Stimulated activated CD4-positive, alpha-beta T cell treated with anti-CD3 and anti-CD28 coated beads, TNF-alpha, amount 100 ng/mL, for 24 hours (primary cell): ENCODE results near the gene RRAGD.

Experiments used
- DNase-seq, 3 experiments: peaks; one replicate each; pipeline ENCODE4 v3.0.0-alpha.2; 2020; ENCODE audit warnings: low read depth in 3 of 3

Gene RRAGD

GRCh38 chr6:89412071-89413005 lies at the start of gene RRAGD:
Gene RRAGD (minus strand): TSS chr6:89412273. CDS start chr6:89411993, 280 bp downstream.
- peak in 2 of 3 experiments; percentile 33 to 59 for DNase-seq

- DNase-seq = no peak
Observed at GRCh38 chr6:89460713-89461112, 48.6 kb upstream of the RRAGD start.

GRCh38 chr6:89459501-89459900 lies 47.4 kb upstream of the RRAGD start:
- DNase-seq = no peak

- no peak for DNase-seq
Observed at GRCh38 chr6:89458704-89459103, 46.6 kb upstream of the RRAGD start.

GRCh38 chr6:89454300-89454699 lies 42.2 kb upstream of the RRAGD start:
- no peak for DNase-seq

GRCh38 chr6:89452281-89452680 lies 40.2 kb upstream of the RRAGD start:
- no peak for DNase-seq

- no peak for DNase-seq
Observed at GRCh38 chr6:89449193-89449592, 37.1 kb upstream of the RRAGD start.

GRCh38 chr6:89443658-89444057 lies 31.6 kb upstream of the RRAGD start:
- no peak for DNase-seq

GRCh38 chr6:89440200-89440599 lies 28.1 kb upstream of the RRAGD start:
- DNase-seq = no peak

GRCh38 chr6:89439014-89439413 lies 26.9 kb upstream of the RRAGD start:
- no peak for DNase-seq

GRCh38 chr6:89438248-89438647 lies 26.2 kb upstream of the RRAGD start:
- DNase-seq = no peak

- no peak for DNase-seq
Observed at GRCh38 chr6:89436226-89436625, 24.2 kb upstream of the RRAGD start.

GRCh38 chr6:89434954-89435353 lies 22.9 kb upstream of the RRAGD start:
- DNase-seq = no peak

- DNase-seq = no peak
Observed at GRCh38 chr6:89434150-89434499, 22.1 kb upstream of the RRAGD start.

GRCh38 chr6:89433252-89434149 lies 21.4 kb upstream of the RRAGD start:
- DNase-seq = no peak

- peak; percentile 64 to 81 (median 68) for DNase-seq
Observed at GRCh38 chr6:89432875-89433251, 20.8 kb upstream of the RRAGD start, which contains the start of gene ANKRD6. Gene ANKRD6 (plus strand): TSS chr6:89433152. CDS start chr6:89566977, 133,825 bp downstream.

GRCh38 chr6:89430201-89430962 lies 18.3 kb upstream of the RRAGD start:
- DNase-seq = no peak

- no peak for DNase-seq
Observed at GRCh38 chr6:89416796-89417195, 4.7 kb upstream of the RRAGD start.

- DNase-seq = no peak
Observed at GRCh38 chr6:89415185-89415584, 3.1 kb upstream of the RRAGD start.

- DNase-seq = no peak
Observed at GRCh38 chr6:89414215-89414614, 2.1 kb upstream of the RRAGD start.

GRCh38 chr6:89413006-89413400 lies 930 bp upstream of the RRAGD start:
- DNase-seq = no peak
